ENCODE measurements around the gene COL6A3. TPM values are rescaled to one million over a fixed set of nuclear protein-coding genes. Genes with fewer than 3 reads are reported as not detected.

Gene COL6A3
- total RNA-seq, 1 donor from 2014 or later, result 0.41 TPM

DNA sequence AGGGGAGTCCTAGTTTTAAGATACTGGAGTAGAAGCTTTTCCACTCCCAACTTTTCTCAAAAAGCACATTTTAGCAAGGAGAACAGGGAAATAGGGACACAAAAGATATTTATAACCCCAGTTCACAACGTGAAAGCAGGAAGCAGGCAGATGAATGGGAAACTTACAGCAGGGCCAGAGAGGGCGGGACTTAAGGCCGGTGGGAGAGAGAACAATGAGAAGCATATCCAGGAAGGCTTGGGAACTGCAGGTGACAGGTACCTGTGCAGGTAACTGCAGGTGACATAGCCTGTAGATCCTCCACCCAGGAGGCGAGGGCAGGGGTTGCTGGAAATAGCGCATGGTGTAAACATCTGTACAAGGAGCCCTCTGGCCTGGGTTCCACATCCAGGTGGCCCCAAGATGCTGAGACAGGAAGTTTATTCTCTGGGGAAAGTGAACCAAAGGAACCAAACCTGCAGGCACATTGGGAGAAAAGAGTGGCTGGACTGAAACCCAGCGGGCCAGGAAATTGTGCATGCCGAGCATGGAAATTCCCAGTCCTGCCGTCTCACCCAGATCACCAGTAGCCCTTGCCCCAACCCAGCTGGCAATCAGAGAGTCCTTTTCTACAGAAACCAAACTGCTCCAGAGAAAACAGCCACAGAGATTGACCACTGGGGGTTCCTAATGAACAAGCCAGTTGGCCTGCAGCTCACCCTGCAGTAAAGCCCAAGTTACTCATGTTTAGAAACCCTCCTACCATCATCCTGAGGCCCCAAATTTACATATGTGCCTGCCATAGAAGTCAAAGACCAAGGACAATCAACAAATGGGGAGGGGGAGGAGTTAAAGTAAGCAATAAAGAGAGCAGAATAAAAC is 24.3 kb upstream of the COL6A3 start:
- Histone ChIP-seq H3F3A (ENCODE audit: low read depth) (no peaks in the 10 kb centered on the region), H2AFZ (replicated peaks) (no peak overlapping the region), H3K9me3 (ENCODE audit: low read depth) (no peaks in the 10 kb centered on the region), H3K27me3 (no peaks in the 10 kb centered on the region), H3K4me3 (no peak overlapping the region), H3K79me2 (ENCODE audit: low read depth) (no peaks in the 10 kb centered on the region), H3K4me2 (no peak overlapping the region), H3K36me3 (no peaks in the 10 kb centered on the region), H3K4me1 (no peaks in the 10 kb centered on the region), H3K9ac (no peak overlapping the region), H4K20me1 (ENCODE audit: low read depth) (no peaks in the 10 kb centered on the region), H3K27ac (no peak overlapping the region)
- peak overlapping the region; percentile 8 for H3K27ac Mint-ChIP-seq
- TF ChIP-seq, protein P1, sequence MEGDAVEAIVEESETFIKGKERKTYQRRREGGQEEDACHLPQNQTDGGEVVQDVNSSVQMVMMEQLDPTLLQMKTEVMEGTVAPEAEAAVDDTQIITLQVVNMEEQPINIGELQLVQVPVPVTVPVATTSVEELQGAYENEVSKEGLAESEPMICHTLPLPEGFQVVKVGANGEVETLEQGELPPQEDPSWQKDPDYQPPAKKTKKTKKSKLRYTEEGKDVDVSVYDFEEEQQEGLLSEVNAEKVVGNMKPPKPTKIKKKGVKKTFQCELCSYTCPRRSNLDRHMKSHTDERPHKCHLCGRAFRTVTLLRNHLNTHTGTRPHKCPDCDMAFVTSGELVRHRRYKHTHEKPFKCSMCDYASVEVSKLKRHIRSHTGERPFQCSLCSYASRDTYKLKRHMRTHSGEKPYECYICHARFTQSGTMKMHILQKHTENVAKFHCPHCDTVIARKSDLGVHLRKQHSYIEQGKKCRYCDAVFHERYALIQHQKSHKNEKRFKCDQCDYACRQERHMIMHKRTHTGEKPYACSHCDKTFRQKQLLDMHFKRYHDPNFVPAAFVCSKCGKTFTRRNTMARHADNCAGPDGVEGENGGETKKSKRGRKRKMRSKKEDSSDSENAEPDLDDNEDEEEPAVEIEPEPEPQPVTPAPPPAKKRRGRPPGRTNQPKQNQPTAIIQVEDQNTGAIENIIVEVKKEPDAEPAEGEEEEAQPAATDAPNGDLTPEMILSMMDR (IDR thresholded peaks at IDR 0.05), result no peak
- TF ChIP-seq EZH2 (IDR thresholded peaks at IDR 0.05), result no peak
- no peak for TF ChIP-seq EZH2phosphoT487 (IDR thresholded peaks at IDR 0.05)
- H3K9me3 Mint-ChIP-seq, result peaks cover 3% of the 10 kb centered on the region
- H3K4me1 Mint-ChIP-seq, result peaks cover 26% of the 10 kb centered on the region
- no peaks in the 10 kb centered on the region for H3K36me3 Mint-ChIP-seq
- H3K27me3 Mint-ChIP-seq (ENCODE audit: insufficient read depth, low read depth), result peaks cover 4% of the 10 kb centered on the region
- DNase-seq (ENCODE audit: low spot score), result no peak
- H3K4me3 Mint-ChIP-seq, result no peak overlapping the region

DNA sequence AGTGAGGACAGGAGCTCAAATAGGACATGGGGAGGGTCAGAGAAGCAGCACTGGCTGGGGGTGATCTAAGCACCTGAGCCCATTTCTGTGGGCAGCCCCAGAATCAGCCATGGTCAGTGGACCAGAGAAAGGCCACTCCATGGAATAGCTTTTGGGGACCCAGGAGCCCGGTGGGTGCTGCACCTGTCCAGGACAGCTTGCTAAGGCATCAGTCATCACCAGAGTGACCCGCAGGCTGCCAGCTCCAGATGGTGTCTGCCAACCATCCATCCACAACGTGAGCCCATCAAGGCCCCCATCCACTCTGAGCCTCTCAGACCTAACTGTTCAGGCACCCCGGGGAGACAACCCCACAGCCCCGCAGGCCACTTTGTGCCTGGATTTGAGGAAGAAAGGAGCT is 23.6 kb upstream of the COL6A3 start:
- no peaks in the 10 kb centered on the region for H4K20me1 ChIP-seq (ENCODE audit: low read depth)
- TF ChIP-seq, protein P1 (IDR thresholded peaks at IDR 0.05), result no peak
- no peak for TF ChIP-seq EZH2 (IDR thresholded peaks at IDR 0.05)
- no peak for TF ChIP-seq EZH2phosphoT487 (IDR thresholded peaks at IDR 0.05)
- H3K4me1 ChIP-seq, result no peaks in the 10 kb centered on the region
- no peaks in the 10 kb centered on the region for H3K27me3 ChIP-seq
- H3K4me1 Mint-ChIP-seq, result peaks cover 30% of the 10 kb centered on the region
- H3K27ac Mint-ChIP-seq, result no peak overlapping the region
- H3K4me3 ChIP-seq, result no peak overlapping the region
- DNase-seq (ENCODE audit: low spot score), result no peak
- H3K4me3 Mint-ChIP-seq, result no peak overlapping the region
- H2AFZ ChIP-seq (replicated peaks), result no peak overlapping the region
- peaks cover 2% of the 10 kb centered on the region for H3K27me3 Mint-ChIP-seq (ENCODE audit: insufficient read depth, low read depth)
- no peaks in the 10 kb centered on the region for H3K36me3 Mint-ChIP-seq
- H3K9me3 Mint-ChIP-seq, result peaks cover 3% of the 10 kb centered on the region
- no peak overlapping the region for H3K27ac ChIP-seq
- no peaks in the 10 kb centered on the region for H3K79me2 ChIP-seq (ENCODE audit: low read depth)
- no peak overlapping the region for H3K9ac ChIP-seq
- H3K9me3 ChIP-seq (ENCODE audit: low read depth), result no peaks in the 10 kb centered on the region
- H3F3A ChIP-seq (ENCODE audit: low read depth), result no peaks in the 10 kb centered on the region
- H3K4me2 ChIP-seq, result no peak overlapping the region
- H3K36me3 ChIP-seq, result no peaks in the 10 kb centered on the region

DNA sequence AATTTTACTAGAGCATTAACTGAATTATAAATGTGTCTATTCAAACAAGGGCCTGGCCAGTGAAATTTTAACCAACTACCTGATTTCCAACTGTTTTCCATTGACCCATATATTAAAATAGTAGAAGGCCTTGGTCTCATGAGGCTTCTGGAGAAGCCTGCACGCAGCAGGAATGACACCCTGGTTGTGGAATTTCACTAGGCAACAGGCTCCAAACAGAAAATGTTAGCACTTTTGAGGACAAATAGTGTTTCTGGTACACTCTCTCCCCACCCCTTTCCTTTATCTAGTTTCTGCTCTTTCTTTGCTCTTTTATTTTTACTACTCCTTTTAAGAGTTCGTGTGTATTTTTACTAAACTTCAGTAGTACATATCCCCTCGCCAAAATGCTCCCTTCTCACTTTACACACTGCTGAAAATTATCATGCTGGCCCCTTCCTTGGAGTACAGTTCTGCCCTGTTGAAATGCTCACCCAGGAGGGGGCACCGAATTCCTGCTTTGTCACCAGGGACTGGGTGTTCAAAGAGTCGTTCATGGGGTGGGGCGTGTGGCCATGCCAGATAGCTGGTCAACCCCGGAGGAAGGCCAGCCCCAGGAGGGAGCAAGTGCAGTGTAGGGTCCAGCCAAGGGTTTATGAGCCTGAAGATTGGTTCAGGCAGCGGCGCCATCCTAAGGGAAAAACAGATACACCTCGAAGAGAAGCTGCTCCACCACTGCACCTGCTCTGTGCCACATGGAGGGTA is 22.1 kb upstream of the COL6A3 start:
- no peak overlapping the region for H3K27ac ChIP-seq
- no peaks in the 10 kb centered on the region for H3K4me1 ChIP-seq
- H3F3A ChIP-seq (ENCODE audit: low read depth), result no peaks in the 10 kb centered on the region

More for the DNA sequence above, 22.1 kb upstream of the COL6A3 start:
- Histone ChIP-seq H3K4me2 (no peak overlapping the region), H2AFZ (replicated peaks) (no peak overlapping the region), H3K27me3 (no peaks in the 10 kb centered on the region), H3K36me3 (no peaks in the 10 kb centered on the region), H3K79me2 (ENCODE audit: low read depth) (no peaks in the 10 kb centered on the region), H3K9ac (no peak overlapping the region), H4K20me1 (ENCODE audit: low read depth) (no peaks in the 10 kb centered on the region), H3K9me3 (ENCODE audit: low read depth) (no peaks in the 10 kb centered on the region), H3K4me3 (no peak overlapping the region)
- DNase-seq (ENCODE audit: low spot score), result no peak
- Mint-ChIP-seq H3K4me3 (no peak overlapping the region), H3K36me3 (no peaks in the 10 kb centered on the region), H3K27ac (no peak overlapping the region), H3K9me3 (peaks cover 3% of the 10 kb centered on the region), H3K27me3 (ENCODE audit: insufficient read depth, low read depth) (peaks cover 2% of the 10 kb centered on the region), H3K4me1 (peaks cover 26% of the 10 kb centered on the region)
- TF ChIP-seq EZH2phosphoT487 (IDR thresholded peaks at IDR 0.05) (no peak), EZH2 (IDR thresholded peaks at IDR 0.05) (no peak)
- TF ChIP-seq, protein P1 (IDR thresholded peaks at IDR 0.05), result no peak

Data from neural progenitor cell (in vitro differentiated cells).